SK-N-MC (cell line): ENCODE results near the gene PCED1B.
"Not testable (repeated sequence)": the region's sequence is repeated elsewhere in the genome, so short reads cannot be mapped to it uniquely, and the experiment has no call there.

Experiments
- DNase-seq: peaks from one replicate; pipeline ENCODE4 v3.0.0-alpha.2; 2011; ENCODE audit warnings: low read depth, low spot score
- H3K27ac ChIP-seq: fragments of 200-600 bp; sonication (generic); 2 replicates; pipeline ENCODE4 v1.5.1; 2016; ENCODE audit warnings: mixed run types
- H3K36me3 ChIP-seq: fragments of 200-600 bp; sonication (generic); 2 replicates; pipeline ENCODE4 v1.6.1; 2017; ENCODE audit warnings: antibody characterized with exemption, low read length, mixed read lengths; ENCODE audit not compliant: insufficient read depth
- H3K4me3 ChIP-seq: fragments of 200-600 bp; sonication (generic); 2 replicates; pipeline ENCODE4 v1.5.1; 2016
- H3K9ac ChIP-seq: fragments of 200-600 bp; sonication (generic); 2 replicates; pipeline ENCODE4 v1.8.0; 2017; ENCODE audit warnings: mixed run types, mixed read lengths; ENCODE audit not compliant: insufficient read length
- H3K9me3 ChIP-seq: fragments of 200-600 bp; sonication (generic); 2 replicates; pipeline ENCODE4 v1.6.1; 2017; ENCODE audit warnings: low read depth, mild to moderate bottlenecking, antibody characterized with exemption, low read length, moderate library complexity, mixed read lengths
- EZH2 ChIP-seq: fragments of 200-600 bp; sonication (generic); IDR thresholded peaks from one replicate; pipeline ENCODE4 v1.6.1; 2017; ENCODE audit warnings: antibody characterized with exemption
- FOXP2 ChIP-seq: optimal IDR thresholded peaks from 2 replicates; pipeline ENCODE3; 2011; ENCODE audit warnings: mild to moderate bottlenecking, moderate library complexity; ENCODE audit not compliant: insufficient read depth; ENCODE audit errors: extremely low read length, control extremely low read depth
- POLR2AphosphoS5 ChIP-seq: IDR thresholded peaks from 2 replicates; pipeline ENCODE4 v1.6.1; 2012; ENCODE audit warnings: mild to moderate bottlenecking, low read depth, low read length, borderline replicate concordance

Gene PCED1B

DNA sequence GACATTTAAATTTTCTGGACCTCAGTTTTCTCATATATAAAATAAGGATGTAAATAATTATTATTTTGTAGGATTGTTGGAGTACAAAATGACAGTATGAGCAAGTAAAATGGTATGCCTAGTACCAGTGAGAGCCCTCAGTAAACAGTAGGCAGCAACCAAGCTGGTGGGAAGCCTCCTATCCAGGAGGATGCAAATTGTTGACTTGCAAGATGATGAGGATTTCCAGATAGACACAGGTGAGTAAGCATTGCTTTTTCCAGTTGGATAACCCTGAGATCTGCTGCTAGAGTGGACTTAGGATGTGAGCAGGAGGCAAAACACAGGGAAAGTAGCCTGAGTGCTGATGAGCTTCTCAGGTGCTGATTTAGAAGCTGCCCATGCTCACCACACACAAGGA lies 28.5 kb downstream of the PCED1B start:
- no peak overlapping the region for H3K9ac ChIP-seq
- no peak for DNase-seq
- no peak overlapping the region for H3K4me3 ChIP-seq
- no peaks in the 10 kb centered on the region for H3K9me3 ChIP-seq
- TF ChIP-seq FOXP2 (no peak), EZH2 (no peak), POLR2AphosphoS5 (no peak)
- no peaks in the 10 kb centered on the region for H3K36me3 ChIP-seq
- H3K27ac ChIP-seq, result no peak overlapping the region

DNA sequence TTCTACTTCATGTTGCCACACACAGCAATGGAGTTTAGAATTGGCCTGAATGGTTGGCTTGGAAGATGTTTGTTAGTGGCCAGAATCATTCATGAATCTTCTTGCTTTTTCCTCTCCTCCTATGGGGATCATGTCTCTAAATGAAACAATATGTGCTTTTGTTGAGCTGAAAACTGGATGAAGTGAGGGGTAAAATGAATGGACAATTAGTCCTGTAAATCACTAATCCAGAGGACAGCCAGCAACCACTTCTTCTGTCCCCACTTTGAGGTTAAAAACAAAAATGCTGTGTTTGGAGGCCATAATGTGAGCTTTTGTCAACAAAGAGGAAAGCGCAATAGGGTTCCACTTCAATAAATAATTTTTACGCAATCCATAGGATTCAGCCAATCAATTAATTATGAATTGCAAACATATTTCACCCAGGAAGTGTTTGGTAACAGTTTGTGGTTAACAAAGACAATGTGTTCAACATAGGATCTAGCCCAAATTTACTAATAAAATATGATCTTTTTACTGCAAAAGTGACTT lies 30.7 kb downstream of the PCED1B start:
- no peak overlapping the region for H3K9ac ChIP-seq
- no peak overlapping the region for H3K4me3 ChIP-seq
- no peaks in the 10 kb centered on the region for H3K36me3 ChIP-seq
- H3K9me3 ChIP-seq, result no peaks in the 10 kb centered on the region
- TF ChIP-seq EZH2, result no peak
- TF ChIP-seq POLR2AphosphoS5, result no peak
- TF ChIP-seq FOXP2, result no peak
- no peak overlapping the region for H3K27ac ChIP-seq
- no peak for DNase-seq

DNA sequence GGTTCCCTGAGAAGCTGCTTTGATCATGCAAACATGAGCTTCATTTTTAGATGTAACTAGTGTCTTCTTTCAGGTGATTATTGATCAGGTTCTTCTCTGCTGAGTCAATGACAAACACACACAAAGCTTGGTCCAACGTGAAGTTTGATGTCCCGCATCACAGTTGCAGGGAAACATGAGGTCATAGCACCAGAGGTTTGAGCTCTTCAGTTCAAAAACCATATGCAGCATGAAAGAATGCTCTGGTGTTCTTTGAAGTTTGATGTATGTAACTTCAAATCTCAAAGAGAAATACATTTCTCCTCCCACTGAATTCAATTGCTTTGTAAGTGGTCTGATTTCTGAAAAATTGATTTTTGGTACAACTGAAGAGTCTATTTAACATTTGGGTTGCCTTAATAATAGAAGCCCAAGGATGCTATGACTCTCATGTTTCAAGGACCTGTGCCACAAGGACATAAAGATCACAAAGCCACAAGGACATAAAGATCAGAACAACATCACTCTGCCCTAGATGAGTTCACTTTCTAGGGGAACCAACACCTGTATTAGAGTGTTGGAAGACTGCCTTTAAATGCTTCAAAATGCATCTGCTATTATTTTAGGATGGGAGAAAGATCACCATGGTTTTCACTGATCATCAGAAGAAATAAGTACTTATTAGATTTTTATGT lies 31.4 kb downstream of the PCED1B start:
- Histone ChIP-seq H3K9me3 (no peaks in the 10 kb centered on the region), H3K4me3 (no peak overlapping the region), H3K36me3 (no peaks in the 10 kb centered on the region), H3K27ac (no peak overlapping the region), H3K9ac (no peak overlapping the region)
- no peak for TF ChIP-seq POLR2AphosphoS5
- no peak for TF ChIP-seq FOXP2
- TF ChIP-seq EZH2, result no peak
- DNase-seq, result no peak

DNA sequence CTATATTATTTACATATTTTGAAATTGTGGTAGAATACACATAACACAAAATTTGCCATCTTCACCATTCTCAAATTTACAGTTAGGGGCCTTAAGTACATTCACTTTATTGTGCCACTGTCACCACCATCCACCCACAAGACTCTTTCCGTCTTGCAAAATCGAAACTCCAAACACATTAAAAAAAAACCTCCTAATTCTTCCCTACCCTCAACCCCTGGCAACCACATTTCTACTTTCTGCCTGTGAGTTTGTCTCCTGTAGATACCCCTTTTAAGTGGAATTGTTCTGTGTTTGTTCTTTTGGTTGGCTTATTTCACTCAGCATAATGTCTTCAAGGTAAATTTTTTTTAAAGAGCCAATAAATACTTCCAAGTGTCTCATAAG lies 32.0 kb downstream of the PCED1B start:
- H3K9me3 ChIP-seq, result no peaks in the 10 kb centered on the region
- TF ChIP-seq EZH2 (no peak), POLR2AphosphoS5 (no peak), FOXP2 (no peak)
- no peak overlapping the region for H3K4me3 ChIP-seq
- no peak for DNase-seq
- H3K27ac ChIP-seq, result no peak overlapping the region
- no peak overlapping the region for H3K9ac ChIP-seq
- H3K36me3 ChIP-seq, result no peaks in the 10 kb centered on the region

DNA sequence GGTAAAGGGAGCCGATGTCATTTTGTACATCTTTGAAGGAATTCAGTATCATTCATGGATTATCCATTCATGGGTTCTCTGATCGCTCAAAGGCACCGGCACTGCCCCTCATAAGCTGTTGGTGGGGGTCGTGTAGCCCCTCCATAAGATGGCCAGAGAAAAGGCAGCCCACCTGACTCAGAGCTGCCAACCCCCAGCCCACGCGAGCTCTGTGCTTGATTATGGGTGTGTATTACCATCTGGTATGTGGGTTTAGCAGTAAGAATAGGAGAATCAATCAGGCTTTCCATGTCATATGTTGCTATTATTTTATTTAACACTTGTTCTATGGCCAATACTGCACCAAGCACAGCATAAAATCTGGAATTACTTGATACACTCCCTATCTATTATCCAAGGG lies 32.4 kb downstream of the PCED1B start:
- Histone ChIP-seq H3K27ac (no peak overlapping the region), H3K9ac (no peak overlapping the region)

DNA sequence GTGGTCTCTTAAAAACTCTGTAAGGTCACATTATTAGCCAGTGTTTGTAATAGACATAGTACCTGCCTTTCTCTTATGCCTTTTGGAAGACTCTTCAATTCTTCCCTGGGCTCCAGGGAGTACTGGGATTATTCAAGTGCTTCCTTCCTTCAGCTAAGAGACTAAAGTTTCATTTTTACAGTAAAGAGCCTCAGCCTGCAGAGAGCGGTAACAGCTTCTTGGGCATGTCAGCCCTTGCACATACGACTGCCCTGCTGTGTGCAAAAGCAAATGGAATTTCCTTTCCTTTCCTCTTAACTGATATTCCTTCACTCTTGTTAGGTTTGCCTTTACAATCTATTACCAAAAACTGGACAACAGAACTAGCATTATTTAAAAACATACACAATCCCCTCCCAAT lies 33.3 kb downstream of the PCED1B start:
- no peaks in the 10 kb centered on the region for H3K36me3 ChIP-seq
- no peak overlapping the region for H3K4me3 ChIP-seq
- no peak for DNase-seq
- H3K9ac ChIP-seq, result no peak overlapping the region
- TF ChIP-seq FOXP2 (no peak), EZH2 (no peak), POLR2AphosphoS5 (no peak)
- H3K9me3 ChIP-seq, result no peaks in the 10 kb centered on the region
- no peak overlapping the region for H3K27ac ChIP-seq

More for the DNA sequence above, 32.4 kb downstream of the PCED1B start:
- no peak for TF ChIP-seq POLR2AphosphoS5
- TF ChIP-seq FOXP2, result no peak
- TF ChIP-seq EZH2, result no peak
- DNase-seq, result no peak
- H3K36me3 ChIP-seq, result no peaks in the 10 kb centered on the region
- H3K4me3 ChIP-seq, result no peak overlapping the region
- no peaks in the 10 kb centered on the region for H3K9me3 ChIP-seq

DNA sequence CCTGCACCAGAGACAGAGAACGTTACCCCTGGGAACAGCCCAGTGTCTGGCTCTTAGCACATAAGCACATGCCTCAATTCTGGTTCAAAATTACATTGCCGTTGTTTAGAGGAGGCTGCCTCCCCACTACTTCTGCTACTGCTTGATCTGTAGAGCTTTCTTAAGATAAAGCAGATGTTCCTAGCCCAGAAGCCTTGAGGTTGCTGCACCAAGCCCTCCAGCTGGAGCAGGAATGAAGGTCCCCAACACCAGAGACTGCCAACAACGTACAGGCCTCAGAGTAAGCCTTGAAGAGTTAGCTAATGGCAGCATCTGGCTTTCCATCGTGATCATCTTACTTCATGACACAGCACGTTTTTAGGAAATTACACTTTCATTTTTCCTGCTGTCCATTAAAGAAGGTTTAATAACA lies 35.1 kb downstream of the PCED1B start:
- H3K4me3 ChIP-seq, result no peak overlapping the region
- no peak overlapping the region for H3K27ac ChIP-seq
- no peaks in the 10 kb centered on the region for H3K9me3 ChIP-seq
- H3K36me3 ChIP-seq, result no peaks in the 10 kb centered on the region
- no peak for DNase-seq
- H3K9ac ChIP-seq, result no peak overlapping the region
- TF ChIP-seq EZH2 (no peak), POLR2AphosphoS5 (no peak), FOXP2 (no peak)

DNA sequence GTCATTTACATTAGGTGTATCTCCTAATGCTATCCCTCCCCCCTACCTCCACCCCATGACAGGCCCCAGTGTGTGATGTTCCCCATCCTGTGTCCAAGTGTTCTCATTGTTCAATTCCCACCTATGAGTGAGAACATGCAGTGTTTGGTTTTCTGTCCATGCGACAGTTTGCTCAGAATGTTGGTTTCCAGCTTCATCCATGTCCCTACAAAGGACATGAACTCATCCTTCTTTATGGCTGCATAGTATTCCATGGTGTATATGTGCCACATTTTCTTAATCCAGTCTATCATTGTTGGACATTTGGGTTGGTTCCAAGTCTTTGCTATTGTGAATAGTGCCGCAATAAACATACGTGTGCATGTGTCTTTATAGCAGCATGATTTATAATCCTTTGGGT lies 37.9 kb downstream of the PCED1B start:
- H3K9me3 ChIP-seq, H3K27ac ChIP-seq, H3K4me3 ChIP-seq, DNase-seq, H3K36me3 ChIP-seq, H3K9ac ChIP-seq: not testable (repeated sequence)

DNA sequence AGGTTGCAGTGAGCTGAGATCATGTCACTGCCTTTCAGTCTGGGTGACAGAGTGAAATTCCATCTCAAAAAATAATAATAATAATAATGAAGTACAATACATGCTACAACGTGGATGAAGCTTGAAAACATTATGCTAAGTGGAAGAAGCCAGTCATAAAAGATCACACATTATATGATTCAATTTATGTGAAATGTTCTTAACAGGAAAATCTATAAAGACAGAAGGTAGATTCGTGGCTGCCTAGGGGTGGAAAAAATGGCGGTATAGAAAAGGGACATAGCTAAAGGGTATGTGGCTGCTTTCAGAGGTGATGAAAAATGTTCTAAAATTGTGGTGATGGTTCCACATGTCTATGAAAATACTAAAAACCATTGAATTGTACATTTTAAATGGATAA lies 41.3 kb downstream of the PCED1B start:
- Histone ChIP-seq H3K9me3 (no peaks in the 10 kb centered on the region), H3K4me3 (peak overlapping the region; percentile 63), H3K36me3 (no peaks in the 10 kb centered on the region), H3K9ac (peak overlapping the region; percentile 50), H3K27ac (peak overlapping the region; percentile 90)
- no peak for TF ChIP-seq FOXP2
- TF ChIP-seq EZH2, result no peak
- no peak for TF ChIP-seq POLR2AphosphoS5
- DNase-seq, result no peak
